ENCODE data around the gene SYNDIG1.

SYNDIG1 gene

GRCh38 chr20:24469116-24469893 is at the start of gene SYNDIG1:
TSS of gene SYNDIG1 (plus strand) at chr20:24469629. CDS start at chr20:24543098, 73,469 bp downstream.
- DNase-seq (ENCODE audit: low spot score) = peak; percentile 17

- DNase-seq (ENCODE audit: low spot score) = no peak
Measured at GRCh38 chr20:24419786-24420185, 49.6 kb upstream of the SYNDIG1 start.

GRCh38 chr20:24420567-24420966 is 48.9 kb upstream of the SYNDIG1 start:
- DNase-seq (ENCODE audit: low spot score) = no peak

DNA sequence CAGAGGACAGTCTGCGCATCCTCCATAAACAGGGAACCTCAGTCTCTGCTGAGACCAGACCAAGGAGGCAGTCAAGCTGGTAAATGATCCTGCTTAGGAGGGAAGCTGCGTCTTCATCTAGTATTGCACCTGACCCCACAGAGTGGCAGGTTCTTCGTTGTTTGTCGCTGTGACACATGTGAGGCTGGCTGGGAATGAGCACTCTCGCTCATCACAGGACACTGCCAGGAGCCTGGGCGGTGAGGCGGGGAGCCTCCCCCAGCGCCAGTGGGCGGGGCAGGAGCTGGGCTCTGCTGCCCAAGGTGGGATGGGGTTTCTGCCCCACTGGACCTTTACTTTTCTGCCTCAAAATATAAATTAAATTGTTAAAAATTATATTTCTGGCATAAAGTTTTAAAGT is 48.4 kb upstream of the SYNDIG1 start:
- no peak for DNase-seq (ENCODE audit: low spot score)

GRCh38 chr20:24422091-24422760 is 47.2 kb upstream of the SYNDIG1 start:
- no peak for DNase-seq (ENCODE audit: low spot score)

- no peak for DNase-seq (ENCODE audit: low spot score)
Measured at GRCh38 chr20:24423390-24424313, 45.8 kb upstream of the SYNDIG1 start.

DNA sequence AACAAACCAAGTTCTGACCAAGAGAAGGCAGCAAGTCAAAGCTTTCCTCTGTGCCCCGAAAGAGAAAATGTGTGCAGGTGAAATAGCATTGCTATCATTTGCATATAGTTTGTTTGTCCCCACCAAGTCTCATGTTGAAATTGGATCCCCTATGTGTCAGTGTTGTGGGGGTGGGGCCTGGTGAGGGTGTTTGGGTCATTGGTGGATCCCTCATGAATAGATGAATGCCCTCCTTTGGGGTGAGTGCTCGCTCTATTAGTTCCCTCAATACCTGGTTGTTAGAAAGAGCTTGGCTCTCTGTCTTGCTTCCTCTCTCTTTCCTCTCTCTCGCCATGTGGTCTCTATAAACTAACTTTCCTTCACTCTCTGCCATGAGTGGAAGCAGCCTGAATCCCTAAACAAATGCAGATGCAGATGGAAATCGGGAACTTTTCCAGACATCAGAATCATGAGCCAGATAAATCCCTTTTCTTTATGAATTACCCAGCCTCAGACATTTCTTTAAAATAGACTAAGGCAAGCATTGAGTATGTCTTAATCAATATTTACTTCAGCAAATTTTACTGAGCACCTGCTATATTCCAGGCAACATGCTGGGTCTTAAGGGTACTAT is 43.8 kb upstream of the SYNDIG1 start:
- DNase-seq (ENCODE audit: low spot score) = no peak

- no peak for DNase-seq (ENCODE audit: low spot score)
Measured at GRCh38 chr20:24431279-24432045, 38.0 kb upstream of the SYNDIG1 start.

DNA sequence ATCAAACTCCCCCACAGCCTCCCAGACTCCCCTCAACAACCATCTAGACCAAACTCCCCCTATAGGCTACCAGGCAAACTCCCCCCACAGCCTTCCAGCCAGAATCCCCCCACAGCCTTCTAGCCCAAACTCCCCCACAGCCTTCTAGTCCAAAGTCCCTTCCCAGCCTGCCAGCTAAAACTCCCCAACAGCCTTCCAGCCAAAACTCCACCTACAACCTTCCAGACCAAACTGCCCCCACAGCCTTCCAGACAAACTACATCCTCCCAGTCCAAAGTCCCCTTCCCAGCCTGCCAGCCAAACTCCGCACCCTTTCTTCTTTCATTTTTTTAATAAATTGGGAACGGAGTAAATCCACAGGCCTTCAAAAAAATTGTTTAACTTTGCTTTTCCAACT is 37.4 kb upstream of the SYNDIG1 start:
- no peak for DNase-seq (ENCODE audit: low spot score)

- no peak for DNase-seq (ENCODE audit: low spot score)
Measured at GRCh38 chr20:24436160-24436559, 33.3 kb upstream of the SYNDIG1 start.

- DNase-seq (ENCODE audit: low spot score) = no peak
Measured at GRCh38 chr20:24437196-24438082, 32.0 kb upstream of the SYNDIG1 start.

- DNase-seq (ENCODE audit: low spot score) = no peak
Measured at GRCh38 chr20:24438331-24438730, 31.1 kb upstream of the SYNDIG1 start.

DNA sequence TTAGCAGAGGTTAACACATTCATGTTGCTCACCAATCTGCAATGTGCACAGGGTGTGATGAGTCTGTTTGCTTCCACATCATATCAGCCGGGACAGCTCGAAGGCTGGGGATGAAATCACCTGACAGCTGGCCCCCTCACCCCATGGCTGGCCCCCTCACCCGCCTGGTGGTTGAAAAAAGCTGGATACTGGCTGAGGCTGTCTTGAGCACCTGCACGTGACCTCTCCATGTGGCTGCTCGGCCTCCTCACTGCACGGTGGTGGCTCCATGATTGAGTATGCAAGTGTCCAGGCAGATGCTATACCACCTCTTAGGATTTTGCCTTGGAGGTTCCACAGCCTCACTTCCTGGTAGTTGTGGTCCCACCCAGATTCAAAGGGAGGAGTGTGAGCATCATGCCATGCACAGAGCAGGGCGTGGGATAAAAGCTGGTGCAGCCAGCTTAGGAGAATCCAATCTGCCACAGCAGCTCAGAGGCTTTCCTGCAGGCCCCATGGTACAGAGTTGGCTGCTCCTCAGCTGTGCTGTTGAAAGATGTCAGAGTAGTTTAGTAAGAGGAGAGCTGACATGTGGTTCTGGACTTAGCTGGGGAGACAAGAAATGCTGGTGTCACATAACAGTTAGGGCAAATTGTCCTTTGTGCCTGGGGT is 29.6 kb upstream of the SYNDIG1 start:
- DNase-seq (ENCODE audit: low spot score) = no peak

- no peak for DNase-seq (ENCODE audit: low spot score)
Measured at GRCh38 chr20:24441661-24442060, 27.8 kb upstream of the SYNDIG1 start.

GRCh38 chr20:24442909-24443308 is 26.5 kb upstream of the SYNDIG1 start:
- DNase-seq (ENCODE audit: low spot score) = no peak

GRCh38 chr20:24443436-24443835 is 26.0 kb upstream of the SYNDIG1 start:
- DNase-seq (ENCODE audit: low spot score) = no peak

- DNase-seq (ENCODE audit: low spot score) = no peak
Measured at GRCh38 chr20:24444526-24445190, 24.8 kb upstream of the SYNDIG1 start.

- no peak for DNase-seq (ENCODE audit: low spot score)
Measured at GRCh38 chr20:24445510-24446170, 23.8 kb upstream of the SYNDIG1 start.

GRCh38 chr20:24446811-24447210 is 22.6 kb upstream of the SYNDIG1 start:
- no peak for DNase-seq (ENCODE audit: low spot score)
